Epithelial cell of prostate (primary cell): ENCODE data around the gene LRRC39.
"Not testable (repeated sequence)": the region's sequence is repeated elsewhere in the genome, so short reads cannot be mapped to it uniquely, and the experiment has no call there.

ENCODE experiments used
- DNase-seq: peaks from one replicate; pipeline ENCODE4 v3.0.0-alpha.2; 2011; ENCODE audit warnings: low read depth, low spot score
- H3K27ac ChIP-seq: fragments of 450-650 bp; 2 replicates; pipeline ENCODE4 v1.5.1; 2017; ENCODE audit warnings: mild to moderate bottlenecking

LRRC39 gene

GRCh38 chr1:100178091-100178490, at the start of gene LRRC39:
Gene LRRC39, minus strand, starts transcription at chr1:100178256. Its CDS starts 9,740 bp downstream, at chr1:100168516.
- no peak within 1 kb of the TSS for H3K27ac ChIP-seq
- no peak for DNase-seq

GRCh38 chr1:100222428-100222827, 44.4 kb upstream of the LRRC39 start:
- no peak overlapping the region for H3K27ac ChIP-seq
- no peak for DNase-seq

- no peak for DNase-seq
- H3K27ac ChIP-seq: no peak overlapping the region
Observed at GRCh38 chr1:100219883-100220282, 41.8 kb upstream of the LRRC39 start.

GRCh38 chr1:100219457-100219856, 41.4 kb upstream of the LRRC39 start:
- no peak overlapping the region for H3K27ac ChIP-seq
- DNase-seq: no peak

GRCh38 chr1:100217834-100218233, 39.8 kb upstream of the LRRC39 start:
- no peak overlapping the region for H3K27ac ChIP-seq
- DNase-seq: no peak

DNA sequence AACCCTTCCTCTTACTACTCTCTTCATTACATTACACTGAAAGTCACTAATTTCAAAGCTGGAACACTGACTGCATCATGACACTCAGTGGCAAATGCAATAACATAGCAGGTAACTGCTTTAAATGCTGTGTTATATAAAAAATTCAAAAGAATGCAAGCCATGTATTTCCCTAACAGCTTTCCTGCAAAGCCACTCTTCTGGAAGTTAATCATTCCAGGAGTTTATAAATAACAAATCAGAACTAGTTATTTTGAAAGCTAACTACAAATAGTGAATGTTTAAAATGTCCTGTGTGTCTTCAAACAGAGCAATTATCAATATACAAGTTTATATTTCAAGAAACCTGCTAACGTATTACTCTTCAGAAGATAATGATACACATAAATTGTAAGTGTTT, 37.0 kb upstream of the LRRC39 start:
- DNase-seq: no peak
- H3K27ac ChIP-seq: no peak overlapping the region

- no peak overlapping the region for H3K27ac ChIP-seq
- DNase-seq: no peak
Observed at GRCh38 chr1:100213141-100213540, 35.1 kb upstream of the LRRC39 start.

- H3K27ac ChIP-seq: no peak overlapping the region
- DNase-seq: no peak
Observed at GRCh38 chr1:100206301-100206700, 28.2 kb upstream of the LRRC39 start.

DNA sequence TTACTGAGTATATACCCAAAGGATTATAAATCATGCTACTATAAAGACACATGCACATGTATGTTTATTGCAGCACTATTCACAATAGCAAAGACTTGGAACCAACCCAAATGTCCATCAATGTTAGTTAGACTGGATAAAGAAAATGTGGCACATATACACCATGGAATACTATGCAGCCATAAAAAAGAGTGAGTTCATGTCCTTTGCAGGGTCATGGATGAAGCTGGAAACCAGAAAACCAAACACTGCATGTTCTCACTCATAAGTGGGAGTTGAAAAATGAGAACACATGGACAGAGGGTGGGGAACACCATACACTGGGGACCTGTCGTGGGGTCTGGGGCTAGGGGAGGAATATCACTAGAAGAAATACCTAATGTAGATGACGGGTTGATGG, 27.5 kb upstream of the LRRC39 start:
- not testable (repeated sequence) for DNase-seq, H3K27ac ChIP-seq

- not testable (repeated sequence) for H3K27ac ChIP-seq, DNase-seq
Observed at GRCh38 chr1:100205103-100205502, 27.0 kb upstream of the LRRC39 start.

- DNase-seq, H3K27ac ChIP-seq: not testable (repeated sequence)
Observed at GRCh38 chr1:100202703-100203102, 24.6 kb upstream of the LRRC39 start.

GRCh38 chr1:100200060-100200459, 22.0 kb upstream of the LRRC39 start:
- DNase-seq, H3K27ac ChIP-seq: not testable (repeated sequence)

GRCh38 chr1:100198596-100198995, 20.5 kb upstream of the LRRC39 start:
- no peak for DNase-seq
- no peak overlapping the region for H3K27ac ChIP-seq

DNA sequence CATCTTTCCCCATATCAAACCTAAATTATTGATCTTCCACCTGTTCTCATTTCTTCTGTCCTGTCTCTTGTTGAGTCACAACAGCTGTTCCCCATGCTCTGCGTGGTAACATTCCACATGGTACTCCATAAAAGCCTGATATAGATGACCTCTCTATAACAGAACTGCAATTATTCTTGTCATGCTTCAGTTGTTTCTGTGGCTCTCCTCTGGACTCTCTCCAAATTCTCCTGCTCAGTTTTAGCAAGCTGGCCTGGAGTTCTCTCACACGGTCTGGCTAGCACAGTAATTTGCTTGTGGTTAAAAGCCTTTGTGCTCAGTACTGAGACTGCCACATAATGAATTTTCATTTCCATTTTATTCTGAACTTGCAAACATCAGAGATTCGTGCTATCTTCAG, 10.6 kb upstream of the LRRC39 start:
- no peak overlapping the region for H3K27ac ChIP-seq
- no peak for DNase-seq

DNA sequence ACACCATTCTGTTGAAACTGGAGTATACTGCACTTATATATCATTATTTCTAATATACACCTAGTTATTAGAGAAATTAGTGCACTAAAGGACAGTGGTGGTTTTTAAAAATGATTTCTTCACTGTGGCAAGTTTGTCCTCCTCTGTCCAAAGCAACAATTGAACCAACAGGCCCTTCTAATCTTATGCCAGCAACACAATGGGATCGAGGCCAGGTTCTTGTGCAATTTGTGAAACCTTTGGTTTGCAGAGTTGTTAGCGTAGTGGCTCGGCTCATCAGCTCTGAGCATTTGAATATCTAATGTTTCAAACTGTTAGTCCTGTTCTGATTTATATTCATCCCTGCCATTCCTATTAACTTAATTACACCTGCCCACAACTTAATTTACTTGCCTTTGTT, 9.9 kb upstream of the LRRC39 start:
- no peak overlapping the region for H3K27ac ChIP-seq
- DNase-seq: no peak

GRCh38 chr1:100184536-100184935, 6.5 kb upstream of the LRRC39 start:
- no peak for DNase-seq
- H3K27ac ChIP-seq: no peak overlapping the region

DNA sequence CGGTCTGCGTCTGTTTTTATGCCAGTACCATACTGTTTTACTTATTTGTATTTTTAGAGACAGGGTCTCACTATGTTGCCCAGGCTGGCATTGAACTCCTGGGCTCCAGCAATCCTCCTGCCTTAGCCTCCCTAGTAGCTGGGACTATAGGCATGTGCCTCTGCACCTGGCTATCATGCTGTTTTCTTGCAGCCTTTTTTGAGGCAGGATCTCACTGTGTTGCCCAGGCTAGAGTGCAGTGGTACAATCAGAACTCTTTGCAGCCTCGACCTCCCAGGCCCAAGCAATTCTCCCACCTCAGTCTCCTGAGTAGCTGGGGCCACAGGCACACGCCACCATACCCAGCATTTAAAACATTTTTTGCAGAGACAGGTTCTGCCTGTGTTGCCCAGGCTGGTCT, 5.3 kb upstream of the LRRC39 start:
- no peak overlapping the region for H3K27ac ChIP-seq
- DNase-seq: no peak

GRCh38 chr1:100177295-100178041, 588 bp downstream of the LRRC39 start:
- DNase-seq: no peak
- no peak overlapping the region for H3K27ac ChIP-seq

- no peak for DNase-seq
- no peak overlapping the region for H3K27ac ChIP-seq
Observed at GRCh38 chr1:100168051-100168450, 10.0 kb downstream of the LRRC39 start.

DNA sequence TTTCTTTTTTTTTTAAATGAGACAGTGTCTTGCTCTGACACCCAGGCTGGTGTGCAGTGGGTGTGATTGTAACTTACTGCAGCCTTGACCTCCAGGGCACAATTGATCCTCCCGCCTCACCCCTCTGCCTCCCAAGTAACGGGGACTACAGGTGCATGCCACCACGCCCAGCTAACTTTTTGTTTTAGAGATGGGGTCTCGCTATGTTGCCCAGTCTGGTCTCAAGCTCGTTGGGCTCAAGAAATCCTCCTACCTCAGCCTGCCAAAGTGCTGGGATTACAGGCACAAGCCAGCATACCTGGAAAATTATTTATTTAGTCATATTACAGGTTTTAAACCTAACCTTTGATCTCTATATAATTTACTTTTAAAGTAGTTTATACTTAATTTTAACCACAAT, 13.4 kb downstream of the LRRC39 start:
- no peak for DNase-seq
- H3K27ac ChIP-seq: no peak overlapping the region

DNA sequence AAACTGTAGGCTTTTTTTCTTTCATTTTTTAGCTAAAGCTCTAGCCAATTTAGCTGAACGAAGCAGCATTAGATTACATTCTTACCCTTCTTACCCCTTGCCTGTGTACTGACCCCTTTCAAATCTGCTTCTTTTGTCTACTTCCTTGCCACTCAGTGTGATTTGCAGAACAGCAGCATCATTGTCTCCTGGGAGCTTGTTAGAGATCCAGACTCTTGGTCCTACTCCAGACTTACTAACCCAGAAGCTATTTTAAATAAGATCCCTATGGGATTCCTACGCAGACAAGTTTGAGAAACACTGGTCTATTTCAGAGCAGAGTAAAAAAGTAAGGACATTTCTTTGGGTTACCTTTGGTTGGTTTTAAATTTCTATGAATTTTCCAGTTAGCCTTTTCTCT, 13.8 kb downstream of the LRRC39 start:
- no peak overlapping the region for H3K27ac ChIP-seq
- DNase-seq: no peak

DNA sequence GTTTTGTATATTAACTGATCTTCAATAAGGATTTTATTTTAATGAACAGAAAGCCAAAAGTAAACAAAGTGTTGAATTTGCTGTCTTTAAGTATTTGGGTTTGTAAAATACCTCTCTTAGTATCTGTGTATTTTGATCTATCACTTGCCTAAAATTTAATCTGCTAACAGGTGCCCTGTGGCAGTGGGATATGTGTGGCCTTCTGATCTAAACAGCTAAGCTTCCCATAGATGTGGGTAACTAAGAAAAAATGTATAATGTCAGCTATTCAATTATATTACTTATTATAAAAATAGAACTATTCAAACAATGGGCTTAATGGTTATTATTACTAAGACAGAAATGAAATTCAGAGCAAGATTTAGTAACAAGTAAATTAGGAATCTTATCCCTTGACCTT, 15.2 kb downstream of the LRRC39 start:
- DNase-seq: no peak
- H3K27ac ChIP-seq: no peak overlapping the region
